HG02798 (cell line): ENCODE measurements around the gene C17orf107.

Experiments used
- ATAC-seq: cut with Tn5 transposase; IDR thresholded peaks from one replicate; pipeline ENCODE4 v1.9.1; 2021; ENCODE audit warnings: mild to moderate bottlenecking; ENCODE audit not compliant: unreplicated experiment, poor library complexity

The C17orf107 gene

GRCh38 chr17:4870855-4871254 lies 28.5 kb upstream of the C17orf107 start:
- ATAC-seq: no peak

DNA sequence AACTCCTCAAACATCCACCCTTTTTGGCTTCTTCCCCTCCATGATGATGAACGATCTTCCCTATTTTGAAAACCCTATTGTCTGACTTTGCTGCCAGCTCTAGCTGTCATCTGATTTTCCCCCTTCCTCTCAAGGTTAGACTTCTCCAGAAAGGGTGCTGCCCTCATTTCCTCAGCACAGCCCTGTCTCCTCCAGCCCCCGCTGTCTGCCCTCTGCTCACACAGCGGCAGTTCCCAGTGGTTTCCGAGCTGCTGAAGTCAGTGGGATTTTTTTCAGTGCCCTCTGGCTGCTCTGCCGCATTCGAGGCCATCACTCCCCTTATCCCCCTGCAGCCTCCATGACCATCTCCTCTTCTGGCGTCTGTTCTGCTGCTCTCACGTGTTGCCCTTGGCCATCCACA lies 26.6 kb upstream of the C17orf107 start:
- no peak for ATAC-seq

DNA sequence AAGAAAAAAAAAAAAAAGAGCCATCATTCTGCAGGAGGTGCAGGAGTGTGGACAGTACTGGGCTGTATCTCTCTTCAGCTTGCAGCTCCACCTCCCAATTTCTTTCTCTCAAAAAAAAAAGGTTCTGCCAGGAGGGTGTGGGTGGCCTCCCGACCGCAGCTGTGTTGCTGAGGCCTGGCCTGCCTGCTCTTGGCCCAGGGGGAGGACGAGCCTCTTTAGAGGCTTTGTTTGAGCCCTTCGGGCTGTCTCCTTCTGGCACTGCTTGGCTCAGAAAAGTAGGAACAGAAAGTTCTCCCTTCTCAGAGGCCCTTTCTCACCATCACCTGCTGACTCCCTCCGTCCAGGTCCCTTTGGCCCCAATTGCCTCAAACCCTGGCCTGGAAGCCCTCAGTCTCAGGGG lies 22.2 kb upstream of the C17orf107 start:
- no peak for ATAC-seq

GRCh38 chr17:4879601-4880000 lies 19.7 kb upstream of the C17orf107 start:
- no peak for ATAC-seq

DNA sequence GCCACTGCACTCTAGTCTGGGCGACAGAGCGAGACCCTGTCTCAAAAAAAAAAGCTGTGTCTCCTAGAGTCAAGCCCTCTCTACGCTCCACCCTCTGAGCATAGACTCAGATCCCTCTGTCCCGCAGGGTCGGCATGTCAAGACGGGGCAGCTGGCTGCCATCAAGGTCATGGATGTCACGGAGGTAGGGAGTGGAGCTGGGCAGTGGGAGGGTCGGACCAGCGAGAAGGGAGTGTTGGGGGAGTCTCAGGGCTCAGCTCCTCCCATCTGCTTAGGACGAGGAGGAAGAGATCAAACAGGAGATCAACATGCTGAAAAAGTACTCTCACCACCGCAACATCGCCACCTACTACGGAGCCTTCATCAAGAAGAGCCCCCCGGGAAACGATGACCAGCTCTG lies 18.5 kb upstream of the C17orf107 start:
- ATAC-seq: no peak

GRCh38 chr17:4881761-4882555 lies 17.4 kb upstream of the C17orf107 start:
- no peak for ATAC-seq

DNA sequence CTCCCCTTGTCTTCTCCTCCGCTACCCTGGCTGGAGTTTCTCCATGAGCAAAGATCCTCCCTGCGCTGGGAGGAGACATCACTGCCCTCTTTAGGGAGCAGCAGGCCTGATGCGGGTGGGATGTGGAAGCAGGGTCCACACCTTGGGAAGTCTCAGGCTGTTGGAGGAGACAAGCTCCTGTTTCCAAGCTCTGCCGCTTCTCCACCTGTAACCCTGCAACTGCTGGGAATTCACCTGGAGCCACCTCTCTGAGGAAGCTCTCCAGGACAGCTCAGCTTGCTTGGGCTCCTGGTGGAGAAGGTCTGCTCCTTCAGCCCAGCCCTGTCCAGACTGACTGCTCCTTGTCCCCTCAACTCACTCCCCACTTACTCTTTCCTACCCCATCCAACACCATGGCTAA lies 14.8 kb upstream of the C17orf107 start:
- ATAC-seq: no peak

- ATAC-seq: no peak
Observed at GRCh38 chr17:4886830-4887229, 12.5 kb upstream of the C17orf107 start.

DNA sequence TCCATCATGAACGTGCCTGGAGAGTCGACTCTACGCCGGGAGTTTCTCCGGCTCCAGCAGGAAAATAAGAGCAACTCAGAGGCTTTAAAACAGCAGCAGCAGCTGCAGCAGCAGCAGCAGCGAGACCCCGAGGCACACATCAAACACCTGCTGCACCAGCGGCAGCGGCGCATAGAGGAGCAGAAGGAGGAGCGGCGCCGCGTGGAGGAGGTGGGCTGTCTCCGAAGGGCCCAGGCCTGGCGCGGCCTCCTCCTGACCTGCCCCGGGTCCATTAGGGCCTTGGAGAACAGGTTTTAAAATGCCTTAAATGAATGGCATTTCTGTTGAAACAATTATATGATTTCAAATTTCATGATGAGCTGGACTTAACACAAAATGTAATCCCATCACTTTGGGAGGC lies 11.8 kb upstream of the C17orf107 start:
- no peak for ATAC-seq

GRCh38 chr17:4891411-4892410 lies 7.6 kb upstream of the C17orf107 start:
- ATAC-seq: no peak

DNA sequence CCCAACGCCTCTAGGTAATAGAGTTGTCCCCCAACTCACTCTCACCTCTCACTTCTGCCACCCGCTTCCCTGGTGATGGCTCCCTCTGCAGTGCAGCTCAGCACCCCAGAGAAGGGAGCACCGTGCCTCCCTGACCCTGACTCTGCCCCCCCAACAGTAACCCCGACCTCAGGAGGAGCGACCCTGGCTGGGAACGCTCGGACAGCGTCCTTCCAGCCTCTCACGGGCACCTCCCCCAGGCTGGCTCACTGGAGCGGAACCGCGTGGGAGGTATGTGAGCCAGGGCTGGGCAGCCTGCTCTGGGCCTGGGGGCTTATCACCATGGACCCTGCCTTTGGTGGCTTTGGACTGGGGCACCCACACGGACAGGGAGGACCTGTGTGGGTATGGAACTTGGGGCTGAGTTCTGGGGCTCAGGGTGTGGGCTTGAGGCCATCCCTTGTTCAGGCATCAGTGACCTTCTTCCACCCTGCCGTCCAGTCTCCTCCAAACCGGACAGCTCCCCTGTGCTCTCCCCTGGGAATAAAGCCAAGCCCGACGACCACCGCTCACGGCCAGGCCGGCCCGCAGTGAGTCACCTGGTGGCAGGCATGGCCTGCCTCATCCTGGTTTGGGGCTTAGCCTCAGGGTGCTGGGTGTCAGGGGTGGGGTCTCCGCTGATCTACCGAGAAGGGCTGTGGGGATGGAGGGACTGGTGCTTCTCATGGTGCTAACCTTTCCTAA lies 6.7 kb upstream of the C17orf107 start:
- no peak for ATAC-seq

GRCh38 chr17:4893272-4893671 lies 6.1 kb upstream of the C17orf107 start:
- ATAC-seq: no peak

GRCh38 chr17:4893721-4894560 lies 5.4 kb upstream of the C17orf107 start:
- no peak for ATAC-seq

DNA sequence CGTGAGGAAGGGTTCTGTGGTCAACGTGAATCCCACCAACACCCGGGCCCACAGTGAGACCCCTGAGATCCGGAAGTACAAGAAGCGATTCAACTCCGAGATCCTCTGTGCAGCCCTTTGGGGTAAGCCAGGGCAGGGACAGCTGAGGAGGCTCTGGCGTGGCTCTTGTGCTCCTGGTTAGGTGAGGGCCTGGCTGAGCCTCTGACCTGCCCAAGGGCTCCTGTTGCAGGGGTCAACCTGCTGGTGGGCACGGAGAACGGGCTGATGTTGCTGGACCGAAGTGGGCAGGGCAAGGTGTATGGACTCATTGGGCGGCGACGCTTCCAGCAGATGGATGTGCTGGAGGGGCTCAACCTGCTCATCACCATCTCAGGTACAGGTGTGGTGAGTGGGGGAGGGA lies 4.2 kb upstream of the C17orf107 start:
- no peak for ATAC-seq

DNA sequence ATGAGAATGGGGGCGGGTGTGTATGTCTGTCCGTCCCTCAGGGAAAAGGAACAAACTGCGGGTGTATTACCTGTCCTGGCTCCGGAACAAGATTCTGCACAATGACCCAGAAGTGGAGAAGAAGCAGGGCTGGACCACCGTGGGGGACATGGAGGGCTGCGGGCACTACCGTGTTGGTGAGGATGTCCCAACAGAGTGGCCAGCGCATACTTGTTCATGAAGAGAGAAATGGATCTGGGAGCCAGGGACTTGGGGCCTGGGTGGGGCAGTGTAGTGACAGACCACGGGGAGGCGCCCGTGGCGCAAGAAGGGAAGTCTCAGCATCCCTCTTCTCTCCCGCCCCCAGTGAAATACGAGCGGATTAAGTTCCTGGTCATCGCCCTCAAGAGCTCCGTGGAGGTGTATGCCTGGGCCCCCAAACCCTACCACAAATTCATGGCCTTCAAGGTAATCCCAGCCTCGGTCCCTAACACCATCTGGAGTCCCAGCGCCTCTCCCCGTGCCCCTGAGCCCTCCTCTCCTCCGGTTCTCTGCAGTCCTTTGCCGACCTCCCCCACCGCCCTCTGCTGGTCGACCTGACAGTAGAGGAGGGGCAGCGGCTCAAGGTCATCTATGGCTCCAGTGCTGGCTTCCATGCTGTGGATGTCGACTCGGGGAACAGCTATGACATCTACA lies 3.5 kb upstream of the C17orf107 start:
- no peak for ATAC-seq

DNA sequence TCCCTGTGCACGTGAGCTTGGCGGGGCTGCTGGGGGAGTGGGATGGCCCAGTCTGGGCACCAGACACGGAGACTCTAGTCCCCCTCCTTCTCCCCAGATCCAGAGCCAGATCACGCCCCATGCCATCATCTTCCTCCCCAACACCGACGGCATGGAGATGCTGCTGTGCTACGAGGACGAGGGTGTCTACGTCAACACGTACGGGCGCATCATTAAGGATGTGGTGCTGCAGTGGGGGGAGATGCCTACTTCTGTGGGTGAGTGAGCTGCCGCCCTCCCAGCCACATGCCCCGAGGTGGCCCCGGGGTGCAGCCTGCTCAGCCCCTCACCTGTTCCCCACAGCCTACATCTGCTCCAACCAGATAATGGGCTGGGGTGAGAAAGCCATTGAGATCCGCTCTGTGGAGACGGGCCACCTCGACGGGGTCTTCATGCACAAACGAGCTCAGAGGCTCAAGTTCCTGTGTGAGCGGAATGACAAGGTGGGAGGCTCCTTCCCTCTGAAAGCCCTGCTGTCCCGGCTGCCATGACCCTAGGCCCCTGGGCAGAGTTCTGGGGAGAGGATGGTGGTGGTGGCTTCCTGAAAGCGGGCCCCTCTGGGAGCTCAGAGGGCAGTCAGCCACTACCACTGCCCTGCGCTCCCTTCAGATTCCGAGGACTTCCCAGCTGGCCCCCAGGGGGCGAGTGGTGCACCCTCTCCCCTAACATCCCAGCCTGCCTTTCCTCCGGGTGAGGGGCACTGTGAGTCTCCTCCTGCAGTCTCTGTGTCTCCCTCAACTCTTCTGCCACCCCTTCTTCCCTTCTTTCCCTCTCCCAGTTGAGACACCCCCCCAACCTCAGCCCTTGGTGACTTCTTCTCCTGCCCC lies 2.8 kb upstream of the C17orf107 start:
- no peak for ATAC-seq

DNA sequence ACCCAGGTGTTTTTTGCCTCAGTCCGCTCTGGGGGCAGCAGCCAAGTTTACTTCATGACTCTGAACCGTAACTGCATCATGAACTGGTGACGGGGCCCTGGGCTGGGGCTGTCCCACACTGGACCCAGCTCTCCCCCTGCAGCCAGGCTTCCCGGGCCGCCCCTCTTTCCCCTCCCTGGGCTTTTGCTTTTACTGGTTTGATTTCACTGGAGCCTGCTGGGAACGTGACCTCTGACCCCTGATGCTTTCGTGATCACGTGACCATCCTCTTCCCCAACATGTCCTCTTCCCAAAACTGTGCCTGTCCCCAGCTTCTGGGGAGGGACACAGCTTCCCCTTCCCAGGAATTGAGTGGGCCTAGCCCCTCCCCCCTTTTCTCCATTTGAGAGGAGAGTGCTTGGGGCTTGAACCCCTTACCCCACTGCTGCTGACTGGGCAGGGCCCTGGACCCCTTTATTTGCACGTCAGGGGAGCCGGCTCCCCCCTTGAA lies 2.1 kb upstream of the C17orf107 start:
- no peak for ATAC-seq

DNA sequence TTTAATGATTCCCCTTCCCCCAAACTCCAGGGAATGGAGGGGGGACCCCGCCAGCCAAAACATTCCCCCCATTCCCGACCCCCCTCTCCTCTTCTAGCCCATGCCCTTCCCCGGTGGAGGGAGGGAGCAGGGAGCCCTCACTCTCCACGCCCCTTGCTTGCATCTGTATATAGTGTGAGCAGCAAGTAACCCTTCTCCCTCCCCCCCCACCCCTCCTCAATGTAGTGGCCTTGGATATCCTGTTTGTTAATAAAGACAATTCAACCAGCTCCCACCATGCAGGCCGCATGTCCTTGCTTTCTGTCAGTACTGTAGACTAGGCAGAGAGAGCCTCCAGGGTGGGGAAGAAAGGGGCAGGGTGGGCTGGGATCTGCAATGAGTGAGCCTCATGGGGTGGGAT lies 1.6 kb upstream of the C17orf107 start:
- no peak for ATAC-seq
